A549 (cell line): ENCODE measurements around the gene MED12L. TPM values are rescaled to one million over a fixed set of nuclear protein-coding genes. Genes with fewer than 3 reads are reported as not detected.

Experiments
- ATAC-seq, 2 experiments: fragments of 200-7000 bp in 1 of 2; fragments of >200 bp in 1 of 2; cut with Nextera tagmentation in 1 of 2; cut with Tn5 transposase in 1 of 2; 3 replicates each; pipeline versions ENCODE4 v1.8.0 to v1.9.1; 2018 to 2020; ENCODE audit warnings: mild to moderate bottlenecking in 1 of 2, moderate library complexity in 1 of 2
- CTCF ChIA-PET: fragments of 300-600 bp; sonication (Branson Sonifier 250); formaldehyde crosslinking; extraction: SDS; loops from one replicate; lab custom pipeline; 2021; ENCODE audit warnings: antibody characterized with exemption, inconsistent platforms; lab: Yijun Ruan, JAX
- POLR2A ChIA-PET: fragments of 350-600 bp; formaldehyde crosslinking; extraction: SDS; loops from one replicate; lab custom pipeline; 2021; ENCODE audit warnings: antibody characterized with exemption, inconsistent platforms; lab: Yijun Ruan, JAX
- DNase-seq, 2 experiments: peaks; one replicate each; pipeline versions ENCODE4 v3.0.0 to v3.0.0-alpha.2; 2011 to 2016; ENCODE audit warnings: low read depth in 1 of 2, low spot score in 1 of 2
- FAIRE-seq: peaks from 2 replicates; lab custom pipeline; 2011; peaks lifted over from hg19 to GRCh38; lab: Jason Lieb, UNC
- H3K27ac ChIP-seq, 2 experiments: fragments of >200 bp; sonication (Bioruptor Twin); formaldehyde crosslinking; 3 replicates each; pipeline ENCODE4 v1.5.1; 2016 to 2017
- H3K4me1 ChIP-seq: fragments of >200 bp; sonication (Bioruptor Twin); formaldehyde crosslinking; 3 replicates; pipeline ENCODE4 v1.6.1; 2016
- H3K4me2 ChIP-seq: fragments of >200 bp; sonication (Bioruptor Twin); formaldehyde crosslinking; 3 replicates; pipeline ENCODE4 v1.6.1; 2016
- H3K4me3 ChIP-seq: fragments of >200 bp; sonication (Bioruptor Twin); formaldehyde crosslinking; 3 replicates; pipeline ENCODE4 v1.5.1; 2016
- H3K9me3 ChIP-seq: fragments of >200 bp; sonication (Bioruptor Twin); formaldehyde crosslinking; 3 replicates; pipeline ENCODE4 v1.6.1; 2016
- ATOH8 ChIP-seq: fragments of 250-450 bp; sonication (Bioruptor Pico); IDR thresholded peaks from 2 replicates; pipeline ENCODE4 v1.5.0; 2020; ENCODE audit warnings: low read depth, mild to moderate bottlenecking, moderate library complexity
- BHLHE40 ChIP-seq: IDR thresholded peaks from 2 replicates; pipeline ENCODE4 v1.6.1; 2012; ENCODE audit warnings: low read depth, low read length, inconsistent platforms
- CEBPB ChIP-seq, 2 experiments: fragments of >200 bp in 1 of 2; sonication (Bioruptor Twin) in 1 of 2; formaldehyde crosslinking in 1 of 2; IDR thresholded peaks; 2 replicates each; pipeline ENCODE4 v1.6.1; 2012 to 2016
- EHF ChIP-seq: fragments of 250-450 bp; sonication (Bioruptor Pico); IDR thresholded peaks from 2 replicates; pipeline ENCODE4 v1.5.0; 2020; ENCODE audit warnings: mild to moderate bottlenecking
- EHMT2 ChIP-seq: fragments of 200-600 bp; sonication (generic); IDR thresholded peaks from 2 replicates; pipeline ENCODE4 v1.6.1; 2016; ENCODE audit warnings: antibody characterized with exemption, low read depth, mild to moderate bottlenecking, moderate library complexity
- ELK1 ChIP-seq: fragments of 150-350 bp; IDR thresholded peaks from 2 replicates; pipeline ENCODE4 v1.6.1; 2014; ENCODE audit warnings: low read depth, mild to moderate bottlenecking, low read length
- EP300 ChIP-seq, 2 experiments: fragments of >200 bp; sonication (Bioruptor Twin); formaldehyde crosslinking; IDR thresholded peaks; 2 replicates in 1 of 2; 3 replicates in 1 of 2; pipeline ENCODE4 v1.6.1; 2016 to 2017
- ESRRA ChIP-seq: fragments of 150-350 bp; IDR thresholded peaks from 2 replicates; pipeline ENCODE4 v1.6.1; 2014; ENCODE audit warnings: mild to moderate bottlenecking, low read length, borderline replicate concordance
- FOSL2 ChIP-seq, 2 experiments: fragments of 450-650 bp in 1 of 2; fragments of >200 bp in 1 of 2; sonication (Bioruptor Twin) in 1 of 2; formaldehyde crosslinking; IDR thresholded peaks; 2 replicates each; pipeline versions ENCODE4 v1.5.0 to v1.6.1; 2016 to 2020; ENCODE audit warnings: mild to moderate bottlenecking in 1 of 2, moderate library complexity in 1 of 2
- FOXS1 ChIP-seq: fragments of 250-450 bp; sonication (Bioruptor Pico); IDR thresholded peaks from 2 replicates; pipeline ENCODE4 v1.5.0; 2020; ENCODE audit warnings: mild to moderate bottlenecking, moderate library complexity
- HDAC2 ChIP-seq: fragments of 200-600 bp; sonication (generic); IDR thresholded peaks from 2 replicates; pipeline ENCODE4 v1.6.1; 2016
- HMGXB4 ChIP-seq: fragments of 250-450 bp; sonication (Bioruptor Pico); IDR thresholded peaks from 2 replicates; pipeline ENCODE4 v1.5.0; 2021; ENCODE audit warnings: mild to moderate bottlenecking, moderate library complexity, borderline replicate concordance
- JUNB ChIP-seq: fragments of >200 bp; sonication (Bioruptor Twin); formaldehyde crosslinking; IDR thresholded peaks from 2 replicates; pipeline ENCODE4 v1.6.1; 2016
- MAZ ChIP-seq: fragments of 150-350 bp; IDR thresholded peaks from 2 replicates; pipeline ENCODE4 v1.6.1; 2014; ENCODE audit warnings: antibody characterized with exemption, low read depth, low read length, borderline replicate concordance
- MYC ChIP-seq: IDR thresholded peaks from 2 replicates; pipeline ENCODE4 v1.6.1; 2012; ENCODE audit warnings: mild to moderate bottlenecking, inconsistent platforms, low read length, improper control_type of control experiment, borderline replicate concordance
- NPAS2 ChIP-seq: fragments of 250-450 bp; sonication (Bioruptor Pico); IDR thresholded peaks from 2 replicates; pipeline ENCODE4 v1.8.0; 2022; ENCODE audit warnings: mild to moderate bottlenecking, moderate library complexity, borderline replicate concordance
- RCOR1 ChIP-seq: fragments of 150-350 bp; IDR thresholded peaks from 2 replicates; pipeline ENCODE4 v1.6.1; 2014; ENCODE audit warnings: antibody characterized with exemption, low read length, low read depth
- RNF2 ChIP-seq: fragments of 200-600 bp; sonication (generic); IDR thresholded peaks from 2 replicates; pipeline ENCODE4 v1.6.1; 2016; ENCODE audit warnings: low read depth, mild to moderate bottlenecking, antibody characterized with exemption, moderate library complexity, borderline replicate concordance
- SREBF2 ChIP-seq: fragments of 450-650 bp; IDR thresholded peaks from 2 replicates; pipeline ENCODE4 v1.6.1; 2014; ENCODE audit warnings: mild to moderate bottlenecking, moderate library complexity
- ZC3H11A ChIP-seq: fragments of 450-650 bp; IDR thresholded peaks from 2 replicates; pipeline ENCODE4 v1.6.1; 2014; ENCODE audit warnings: antibody characterized with exemption, mild to moderate bottlenecking
- ZSCAN20 ChIP-seq: fragments of 250-450 bp; sonication (Bioruptor Pico); IDR thresholded peaks from 2 replicates; pipeline ENCODE4 v1.8.0; 2022; ENCODE audit warnings: mild to moderate bottlenecking, moderate library complexity
- WGBS: methylation state at CpG from one replicate; pipeline ENCODE4 v1.1.6; 2017; ENCODE audit errors: missing lambda C conversion rate; 5-methylcytosine and 5-hydroxymethylcytosine counted together
- polyA plus RNA-seq, 4 experiments: library from polyadenylated mRNA; depleted of rRNA in 3 of 4; stranded (reverse); fragments of >200 nt; fragmentation: RNase III in 1 of 4; extraction: RNeasy Plus Mini Kit Qiagen cat#74134 plus additional on column Dnase treatment in 1 of 4; gene quantifications; 2 replicates in 3 of 4; 3 replicates in 1 of 4; pipeline ENCODE4 v1.2.3, GENCODE V29; 2011 to 2017

The MED12L gene
- polyA plus RNA-seq, 2 of the 4 experiments (the other 2 are of a cell fraction), result 0.32 to 0.63 TPM

GRCh38 chr3:151265866-151266265 lies 180.4 kb downstream of the MED12L start:
- FAIRE-seq, result no peak
- no peak for ATAC-seq
- H3K9me3 ChIP-seq, result no peaks in the 10 kb centered on the region
- no peak overlapping the region for H3K4me2 ChIP-seq
- CTCF ChIA-PET, result interaction anchor here (1.7 kb wide), 1 partner anchor 12 kb away, joined by 4 read pairs; no protein-coding TSS in a partner anchor
- POLR2A ChIA-PET, result no interaction called here
- no peak for TF ChIP-seq MYC
- TF ChIP-seq FOSL2 (IDR thresholded peaks at IDR 0.05), result no peak
- TF ChIP-seq FOSL2 (CRISPR knock-in tag; IDR thresholded peaks at IDR 0.05), result no peak
- TF ChIP-seq ZC3H11A, result no peak
- no peak for TF ChIP-seq RNF2
- TF ChIP-seq BHLHE40, result no peak
- TF ChIP-seq SREBF2, result no peak
- no peak for TF ChIP-seq EHMT2
- no peak for TF ChIP-seq ELK1
- TF ChIP-seq RCOR1, result no peak
- TF ChIP-seq EHF (CRISPR knock-in tag), result no peak
- TF ChIP-seq ESRRA, result no peak
- TF ChIP-seq MAZ, result no peak
- no peak for TF ChIP-seq NPAS2 (CRISPR knock-in tag)
- no peak for TF ChIP-seq EP300 (IDR thresholded peaks at IDR 0.05)
- H3K27ac ChIP-seq, result no peak overlapping the region
- H3K4me3 ChIP-seq, result no peak overlapping the region
- DNase-seq, result no peak
- H3K4me1 ChIP-seq, result no peaks in the 10 kb centered on the region
- 71% methylated on average over 5 of the region's 5 CpGs for WGBS

- ChIA-PET CTCF (interaction anchor here (1.3 to 3.0 kb wide), 5 partner anchors 13 to 402 kb away, joined by 3 to 17 read pairs (median 10); no protein-coding TSS in a partner anchor), POLR2A (no interaction called here)
- H3K4me1 ChIP-seq, result no peaks in the 10 kb centered on the region
- no peak for TF ChIP-seq HDAC2
- no peak for TF ChIP-seq HMGXB4 (CRISPR knock-in tag)
- no peak for TF ChIP-seq ZSCAN20 (CRISPR knock-in tag)
- TF ChIP-seq CEBPB (IDR thresholded peaks at IDR 0.05), result no peak
- no peak for TF ChIP-seq ATOH8 (CRISPR knock-in tag)
- TF ChIP-seq FOXS1, result no peak
- no peak for TF ChIP-seq MYC
- TF ChIP-seq JUNB, result no peak
- no peaks in the 10 kb centered on the region for H3K9me3 ChIP-seq
- no peak for DNase-seq
- no peak for FAIRE-seq
- no peak overlapping the region for H3K4me2 ChIP-seq
- ATAC-seq, result no peak
- no peak overlapping the region for H3K27ac ChIP-seq
- no peak overlapping the region for H3K4me3 ChIP-seq
- 88% methylated on average over 1 of the region's 1 CpG for WGBS
These were observed 181.6 kb downstream of the MED12L start for GRCh38 chr3:151267066-151267465.
